Activated naive CD4-positive, alpha-beta T cell treated with anti-CD3 and anti-CD28 coated beads, Interleukin-2, amount 50 U/mL, for 16 hours (primary cell): ENCODE results near the gene CD48.

Experiments
- DNase-seq: peaks from one replicate; pipeline ENCODE4 v3.0.0-alpha.2; 2020

CD48 gene, protein sequence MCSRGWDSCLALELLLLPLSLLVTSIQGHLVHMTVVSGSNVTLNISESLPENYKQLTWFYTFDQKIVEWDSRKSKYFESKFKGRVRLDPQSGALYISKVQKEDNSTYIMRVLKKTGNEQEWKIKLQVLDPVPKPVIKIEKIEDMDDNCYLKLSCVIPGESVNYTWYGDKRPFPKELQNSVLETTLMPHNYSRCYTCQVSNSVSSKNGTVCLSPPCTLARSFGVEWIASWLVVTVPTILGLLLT

DNA sequence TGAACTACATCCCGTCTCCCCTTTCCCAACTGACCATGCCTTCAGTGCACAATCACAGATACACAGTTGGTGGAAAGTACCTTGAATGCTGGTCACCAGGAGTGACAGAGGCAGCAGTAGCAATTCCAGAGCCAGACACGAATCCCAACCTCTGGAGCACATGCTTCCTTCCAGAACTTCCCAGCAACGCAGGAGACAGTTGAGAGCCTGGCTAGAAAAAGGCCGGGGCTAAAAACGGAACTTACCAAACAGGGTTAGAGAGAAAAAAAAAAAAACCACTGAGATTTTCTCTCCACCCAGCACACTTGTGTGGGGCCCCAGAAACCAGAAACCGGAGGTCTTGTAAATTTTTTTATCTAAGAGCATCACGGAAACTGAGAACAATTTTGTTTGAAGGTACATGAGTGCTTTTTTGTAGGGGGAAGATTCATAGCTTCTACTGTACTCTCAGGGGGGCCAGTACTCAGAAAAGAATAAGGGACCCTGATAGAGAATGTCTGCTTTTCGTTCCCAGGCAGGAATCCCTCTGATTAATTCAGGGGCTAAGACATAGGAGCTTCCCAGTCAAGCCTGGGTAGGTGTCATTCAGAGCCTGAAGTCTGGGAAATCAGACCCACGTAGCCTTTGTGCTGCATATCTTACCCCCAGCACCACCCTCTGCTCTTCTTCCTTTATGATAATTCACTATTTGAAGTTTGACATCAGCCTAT lies at the start of gene CD48:
TSS of gene CD48 (minus strand) at position 221 of the 710 bp plus-strand sequence. CDS start at position 162, 59 bp downstream.
- DNase-seq = peak; percentile 64

DNA sequence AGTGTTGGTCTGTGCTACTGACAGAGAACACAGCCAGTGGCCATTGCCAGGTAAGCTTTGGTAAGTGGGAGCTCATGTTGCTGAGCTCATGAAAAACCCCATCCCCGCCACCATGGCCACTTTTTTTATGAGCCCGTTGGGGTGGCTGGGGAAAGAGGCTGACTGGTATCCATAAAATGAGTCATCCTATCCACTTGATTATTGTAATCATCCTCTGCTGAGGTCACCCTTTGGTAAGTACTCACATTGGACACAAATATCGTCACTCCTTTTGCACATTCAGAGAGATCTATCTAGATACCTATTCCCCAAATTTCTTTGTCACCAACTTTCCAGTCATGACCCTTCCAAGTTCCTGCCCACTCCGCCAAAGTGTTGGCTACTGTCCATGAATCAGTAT lies 49.4 kb upstream of the CD48 start:
- no peak for DNase-seq

DNA sequence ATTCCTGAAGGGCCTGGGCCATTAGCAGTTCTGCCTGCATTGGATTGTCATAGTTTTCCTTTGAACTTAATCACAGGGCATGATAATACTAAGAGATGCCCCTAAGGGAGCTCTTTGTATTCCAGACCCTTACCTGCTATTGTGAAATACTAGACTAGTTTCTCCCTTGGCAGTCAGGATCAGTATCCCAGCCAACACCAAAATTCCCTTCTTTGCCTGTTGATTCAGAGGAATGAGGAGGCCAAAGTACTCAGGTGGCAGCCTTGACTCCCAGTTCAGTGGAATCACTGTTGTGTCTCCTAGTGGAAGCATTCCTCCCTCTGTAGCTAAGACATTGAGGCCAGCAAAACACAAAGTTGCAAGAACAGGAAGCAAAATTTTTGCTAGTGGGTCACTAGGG lies 48.1 kb upstream of the CD48 start:
- no peak for DNase-seq

DNA sequence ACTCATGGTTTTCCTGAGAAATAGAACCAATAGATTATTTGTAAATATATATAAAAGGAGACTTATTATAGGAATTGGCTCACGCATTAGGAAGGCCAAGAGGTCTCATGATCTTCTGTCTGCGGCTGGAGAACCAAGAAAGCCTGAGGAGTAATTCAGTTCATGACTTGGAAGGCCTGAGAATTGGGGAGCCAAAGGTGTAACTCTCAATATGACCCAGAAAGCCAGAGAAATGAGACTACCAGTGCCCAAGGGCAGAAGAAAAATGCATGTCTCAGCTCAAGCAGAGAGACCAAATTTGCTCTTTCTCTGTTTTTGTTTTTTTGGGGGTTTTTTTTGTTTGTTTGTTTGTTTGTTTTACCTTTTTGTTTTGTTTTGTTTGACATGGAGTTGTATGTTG lies 46.9 kb upstream of the CD48 start:
- no peak for DNase-seq

DNA sequence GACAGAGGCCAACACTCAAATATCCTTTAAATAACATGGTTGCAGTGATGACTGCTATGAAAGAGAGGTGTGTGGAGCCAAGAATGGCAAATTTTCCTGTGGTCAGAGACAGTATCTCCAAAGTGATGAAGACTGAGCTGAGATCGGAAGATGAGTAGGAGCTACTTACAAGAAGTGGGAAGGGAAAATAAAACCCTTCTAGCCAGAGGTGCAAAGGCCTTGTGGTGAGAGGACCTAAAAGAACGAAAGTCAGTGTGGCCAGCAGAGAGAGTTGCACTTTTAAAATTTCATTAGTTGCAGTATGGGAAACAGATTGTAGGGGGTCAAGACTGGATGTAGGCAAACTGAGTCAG lies 45.2 kb upstream of the CD48 start:
- no peak for DNase-seq

DNA sequence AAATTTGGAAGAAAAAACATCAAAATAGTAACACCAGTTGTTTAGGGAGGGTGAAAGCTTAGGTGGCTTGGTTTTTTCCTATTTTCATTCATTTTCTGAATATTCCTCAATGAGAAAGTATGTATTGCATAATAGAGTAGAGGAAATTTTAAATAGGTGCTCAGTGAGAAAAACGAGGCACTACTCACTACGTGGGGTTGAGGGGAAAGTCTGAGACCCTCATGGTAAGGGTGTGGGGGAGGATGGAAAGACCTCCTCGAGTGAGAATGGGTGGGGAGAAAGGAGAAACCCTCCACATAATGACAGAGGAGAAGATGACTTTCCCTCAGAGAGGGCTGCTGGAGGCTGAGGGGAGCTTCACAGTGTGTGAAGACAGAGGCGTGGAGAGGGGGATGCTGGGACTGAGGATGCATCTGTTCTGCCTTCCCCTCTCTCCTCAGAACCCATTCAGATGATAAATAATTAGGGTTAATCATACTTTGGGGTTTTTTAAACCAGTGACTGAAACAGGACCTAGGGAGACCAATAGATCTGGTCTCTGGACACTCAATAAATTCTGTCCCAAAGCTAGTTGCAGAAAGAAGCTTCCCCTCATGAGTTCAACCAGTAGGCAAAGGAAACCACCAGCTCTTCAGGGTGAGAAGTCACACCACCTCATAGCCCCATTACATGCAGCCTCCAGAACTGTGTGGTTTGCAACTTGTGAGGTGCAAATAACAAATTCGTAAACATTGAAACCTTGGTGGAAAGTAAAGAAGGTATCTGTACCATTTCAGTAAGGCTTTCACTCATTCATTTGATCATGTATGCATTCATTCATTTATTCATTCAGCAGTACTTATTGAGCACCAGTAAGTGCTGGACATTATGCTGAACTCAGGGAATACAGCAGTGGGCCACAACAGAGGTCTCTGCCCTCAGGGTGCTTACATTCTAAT lies 44.6 kb upstream of the CD48 start:
- no peak for DNase-seq

DNA sequence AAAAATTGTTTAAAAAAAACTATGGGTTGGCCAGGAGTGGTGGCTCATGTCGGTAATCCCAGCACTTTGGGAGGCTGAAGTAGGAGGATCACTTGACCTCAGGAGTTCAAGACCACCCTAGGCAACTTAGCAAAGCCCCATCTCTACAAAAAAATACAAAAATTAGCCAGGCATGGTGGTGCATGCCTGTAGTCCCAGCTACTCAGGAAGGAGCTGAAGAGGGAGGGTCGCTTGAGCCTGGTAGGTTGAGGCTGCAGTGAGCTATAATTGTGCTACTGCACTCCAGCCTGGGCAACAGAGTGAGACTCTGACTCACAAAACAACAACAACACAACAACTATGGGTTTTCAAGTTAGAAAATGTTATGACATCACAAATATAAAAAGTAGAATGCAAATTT lies 43.8 kb upstream of the CD48 start:
- DNase-seq = no peak

DNA sequence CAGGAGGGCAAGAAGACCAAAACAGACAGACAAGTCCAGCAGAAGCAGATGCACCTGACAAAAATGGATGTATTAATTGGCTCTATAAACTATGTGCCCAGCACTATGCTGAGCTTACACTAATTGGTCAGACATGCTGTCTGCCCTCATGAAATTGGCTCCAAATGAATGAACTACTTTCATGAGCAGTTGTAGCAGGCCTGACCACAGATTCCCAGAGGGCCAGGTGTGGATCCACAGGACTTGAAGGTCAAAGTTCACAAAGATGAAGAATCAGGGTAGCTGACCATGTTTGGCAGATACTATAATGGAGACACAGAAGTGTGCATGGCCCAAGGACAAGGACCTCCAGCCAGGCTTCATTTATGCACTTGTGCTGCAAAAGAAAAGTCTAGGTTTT lies 42.0 kb upstream of the CD48 start:
- DNase-seq = no peak

DNA sequence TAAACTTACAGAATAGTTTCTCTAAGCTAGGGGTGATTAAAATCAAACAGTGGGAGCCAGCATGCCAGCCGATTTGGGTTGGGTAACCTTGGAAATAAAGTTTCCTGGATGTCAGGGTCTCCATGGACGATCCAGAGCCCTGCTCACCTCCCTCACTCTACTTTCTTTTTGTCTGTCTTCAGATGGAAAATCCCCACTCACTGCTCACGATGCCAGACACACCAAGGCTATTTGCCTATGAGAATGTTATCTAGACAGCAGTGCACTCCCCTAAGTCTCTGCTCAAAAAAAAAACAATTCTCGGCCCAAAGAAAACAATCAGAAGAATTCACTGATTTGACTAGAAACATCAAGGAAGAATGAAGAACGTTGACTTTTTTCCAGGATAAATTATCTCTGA lies 41.3 kb upstream of the CD48 start:
- no peak for DNase-seq

DNA sequence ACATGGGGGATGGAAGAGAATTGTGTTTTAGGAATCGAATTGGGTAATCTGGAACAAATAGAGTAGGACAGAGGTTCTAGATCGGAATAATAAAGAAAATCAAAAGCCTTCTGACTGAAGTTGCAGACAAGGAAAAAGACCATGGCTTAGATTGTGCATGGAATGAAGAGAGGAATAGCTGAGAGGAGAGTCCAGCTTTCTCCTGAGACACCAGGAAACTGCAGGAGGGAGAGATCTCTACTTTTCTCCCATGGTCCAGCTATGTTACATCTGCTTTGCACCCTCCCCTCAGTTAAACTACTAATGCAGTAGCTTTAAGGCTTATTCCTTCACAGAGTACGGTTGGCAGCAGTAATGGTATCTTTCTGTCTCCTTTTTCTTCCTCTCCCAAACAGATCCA lies 40.8 kb upstream of the CD48 start:
- DNase-seq = no peak

DNA sequence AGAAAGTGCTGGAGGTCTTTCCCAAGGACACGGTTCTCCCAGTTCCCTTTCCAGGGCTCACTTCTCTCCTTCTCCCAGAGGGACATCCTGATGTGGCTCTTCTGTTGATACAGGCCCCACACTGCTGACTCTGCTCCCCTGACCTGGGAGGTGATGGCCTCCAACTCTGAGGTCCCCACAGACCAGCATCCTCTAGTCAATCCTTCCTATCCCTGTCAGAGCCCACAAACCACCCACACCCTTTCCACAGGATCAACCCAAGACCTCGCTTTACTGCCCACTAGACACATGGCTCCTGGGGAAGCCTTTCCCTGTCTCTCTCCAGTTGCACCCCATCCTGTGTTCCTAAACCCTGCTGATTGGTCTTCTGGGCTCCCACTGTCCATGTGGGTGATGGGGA lies 39.0 kb upstream of the CD48 start:
- no peak for DNase-seq

DNA sequence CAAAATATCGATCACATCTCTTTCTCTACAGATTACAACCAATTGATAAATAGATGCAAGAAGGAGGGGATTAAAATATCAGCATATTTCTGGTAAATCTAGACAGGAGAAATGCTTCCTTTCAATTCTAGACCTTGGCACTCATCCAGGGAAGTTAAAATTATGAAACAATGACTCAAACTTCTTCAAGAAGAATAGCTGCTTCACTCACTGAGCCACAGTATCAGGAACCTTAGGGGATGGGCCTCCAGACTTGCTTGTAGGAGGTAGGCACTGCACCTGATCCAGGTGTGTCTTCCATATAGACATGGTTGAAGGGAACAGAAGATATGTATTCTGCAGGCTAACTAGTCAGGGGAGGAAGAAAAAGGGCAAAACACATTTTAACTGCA lies 37.3 kb upstream of the CD48 start:
- DNase-seq = no peak

DNA sequence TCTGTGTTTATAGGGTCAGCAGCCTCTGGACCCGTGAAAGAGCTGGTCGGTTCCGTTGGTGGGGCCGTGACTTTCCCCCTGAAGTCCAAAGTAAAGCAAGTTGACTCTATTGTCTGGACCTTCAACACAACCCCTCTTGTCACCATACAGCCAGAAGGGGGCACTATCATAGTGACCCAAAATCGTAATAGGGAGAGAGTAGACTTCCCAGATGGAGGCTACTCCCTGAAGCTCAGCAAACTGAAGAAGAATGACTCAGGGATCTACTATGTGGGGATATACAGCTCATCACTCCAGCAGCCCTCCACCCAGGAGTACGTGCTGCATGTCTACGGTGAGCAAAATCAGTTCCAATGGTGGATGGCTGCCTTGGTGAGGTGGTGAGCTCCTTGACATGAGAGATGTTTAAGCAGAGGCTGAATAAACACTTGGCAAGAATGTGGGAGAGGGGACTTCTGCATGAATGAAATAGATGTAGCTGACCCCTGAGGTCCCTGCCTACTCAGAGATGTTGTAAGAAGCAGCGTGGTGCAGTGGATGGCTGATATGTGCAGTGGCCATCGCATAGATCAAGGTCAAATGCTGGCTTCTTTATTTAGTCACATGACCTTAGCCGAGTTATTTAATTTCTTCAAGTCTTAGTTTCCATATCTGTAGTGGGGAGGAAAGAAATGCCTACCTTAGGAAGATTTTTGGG lies 36.7 kb upstream of the CD48 start:
- no peak for DNase-seq

DNA sequence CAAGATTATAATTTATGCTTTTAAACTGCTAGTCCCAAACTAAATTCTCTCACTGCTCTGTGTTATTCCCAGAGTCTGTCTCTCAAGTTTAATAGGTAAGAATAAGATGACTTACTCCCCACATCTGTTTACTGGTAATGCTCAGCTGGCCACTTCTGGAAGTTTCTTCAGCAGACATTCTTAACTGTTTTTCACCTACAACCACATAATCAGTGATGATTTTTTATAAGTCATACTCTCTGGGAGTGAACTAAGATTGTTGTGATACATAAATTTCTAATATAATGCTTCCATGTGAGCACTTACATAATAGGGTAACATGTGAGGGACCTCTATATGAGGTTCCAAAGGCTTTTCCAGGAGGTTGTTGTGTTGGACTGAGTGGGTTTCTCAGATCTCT lies 36.1 kb upstream of the CD48 start:
- DNase-seq = no peak

DNA sequence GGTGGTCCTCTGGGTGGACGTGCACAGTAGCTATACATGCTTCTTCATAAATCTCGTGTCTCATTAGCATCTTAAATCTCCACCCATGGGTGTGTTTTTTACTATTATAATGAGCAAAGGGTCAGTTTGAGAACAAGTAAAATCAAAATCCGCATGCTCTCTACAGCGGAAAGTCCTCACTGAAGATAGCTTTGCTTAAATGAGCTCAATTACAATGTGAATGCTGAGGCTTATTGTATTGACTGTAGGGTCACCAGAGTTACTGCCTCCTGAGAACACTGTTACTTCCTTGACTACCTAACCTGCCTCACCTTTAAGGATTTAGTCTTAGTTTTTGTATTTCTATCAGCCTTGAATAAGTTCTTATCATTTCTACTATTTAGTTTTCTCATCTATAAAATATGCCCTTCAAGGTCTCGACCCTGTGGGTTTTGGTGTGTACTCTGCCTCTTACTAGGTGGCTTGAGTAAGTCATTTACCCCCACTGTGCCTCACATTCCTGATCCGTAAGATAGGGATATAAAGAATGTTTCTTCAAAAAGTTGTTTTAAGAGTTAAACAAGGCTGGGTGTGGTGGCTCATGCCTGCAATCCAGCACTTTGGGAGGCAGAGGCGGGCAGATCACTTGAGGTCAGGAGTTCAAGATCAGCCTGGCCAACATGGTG lies 35.3 kb upstream of the CD48 start:
- no peak for DNase-seq

DNA sequence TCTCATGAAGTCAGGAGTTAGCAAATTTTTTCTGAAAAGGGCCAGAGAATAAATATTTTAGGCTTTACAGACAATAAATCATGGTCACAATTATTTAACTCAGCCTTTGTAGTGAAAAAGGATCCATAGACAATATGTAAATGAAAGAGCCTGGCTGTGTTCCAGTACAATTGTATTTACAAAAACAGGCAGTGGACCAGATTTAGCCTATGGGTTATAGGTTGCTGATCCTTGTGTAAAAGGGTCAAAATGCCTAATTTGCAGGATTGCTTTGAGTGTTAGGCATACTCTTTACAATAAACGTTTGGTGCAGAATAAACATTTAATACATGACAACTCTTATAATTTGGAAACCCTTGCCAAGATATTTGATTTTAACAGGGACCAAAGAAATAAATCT lies 33.9 kb upstream of the CD48 start:
- no peak for DNase-seq

DNA sequence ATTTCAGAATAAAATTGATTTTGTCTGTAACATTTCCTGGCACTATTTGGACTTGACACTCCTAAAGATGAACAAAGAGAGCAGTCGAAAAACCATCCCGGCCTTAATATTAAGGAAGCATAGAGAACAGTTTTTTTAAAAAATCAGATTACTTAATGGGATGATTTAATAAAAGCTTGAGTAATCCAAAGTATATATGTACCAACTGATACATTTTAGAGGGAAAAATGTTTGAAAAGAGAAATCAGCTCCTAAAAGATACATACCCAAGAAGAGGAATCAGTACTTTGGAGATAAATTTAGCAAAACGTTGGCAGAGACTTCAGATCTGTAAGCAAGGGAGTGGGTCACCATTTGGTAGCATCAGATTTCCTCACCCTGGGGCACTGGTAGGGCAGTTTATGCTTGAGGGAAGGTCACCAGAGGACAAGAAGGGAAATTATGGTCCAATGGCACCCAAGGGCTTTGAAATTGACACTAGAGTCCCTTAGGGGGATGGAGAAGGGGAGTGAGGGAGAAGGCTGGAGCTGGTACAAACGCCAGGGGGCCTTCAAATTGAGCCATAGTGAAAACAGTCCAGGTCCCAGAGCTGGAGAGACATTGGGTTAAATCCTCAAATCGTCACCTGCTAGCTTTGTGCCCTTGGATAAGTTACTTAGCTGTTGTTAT lies 33.4 kb upstream of the CD48 start:
- DNase-seq = no peak

DNA sequence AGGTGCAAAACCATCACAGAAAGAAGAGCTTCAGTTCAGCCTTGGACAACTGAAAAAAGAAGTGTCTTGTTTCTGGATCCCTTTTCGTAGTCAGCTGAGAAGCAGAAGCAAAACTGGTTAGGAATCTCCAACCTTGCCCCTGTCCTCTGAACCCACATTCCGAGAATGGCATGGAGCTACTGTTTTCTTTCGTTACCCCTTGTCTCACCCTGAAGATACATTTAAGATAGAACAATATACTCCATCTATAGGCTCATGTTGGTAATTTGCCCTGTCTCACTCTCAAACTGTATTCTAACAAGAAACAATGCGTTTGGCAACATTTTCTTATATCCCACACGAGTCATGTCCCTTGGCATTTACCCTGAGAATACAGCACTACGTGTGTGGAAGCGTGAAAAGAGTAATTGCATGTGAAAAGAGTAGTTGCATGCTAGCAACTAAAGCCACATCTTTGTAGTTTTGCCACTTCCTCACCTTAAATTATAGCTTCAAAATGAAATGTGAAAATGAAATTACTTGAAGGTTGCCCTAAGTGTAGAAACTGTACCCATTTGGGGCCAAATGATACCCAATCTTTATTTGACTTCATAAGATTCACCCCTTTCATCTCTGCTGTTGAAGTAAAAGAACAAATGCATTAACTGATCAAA lies 32.7 kb upstream of the CD48 start:
- no peak for DNase-seq

DNA sequence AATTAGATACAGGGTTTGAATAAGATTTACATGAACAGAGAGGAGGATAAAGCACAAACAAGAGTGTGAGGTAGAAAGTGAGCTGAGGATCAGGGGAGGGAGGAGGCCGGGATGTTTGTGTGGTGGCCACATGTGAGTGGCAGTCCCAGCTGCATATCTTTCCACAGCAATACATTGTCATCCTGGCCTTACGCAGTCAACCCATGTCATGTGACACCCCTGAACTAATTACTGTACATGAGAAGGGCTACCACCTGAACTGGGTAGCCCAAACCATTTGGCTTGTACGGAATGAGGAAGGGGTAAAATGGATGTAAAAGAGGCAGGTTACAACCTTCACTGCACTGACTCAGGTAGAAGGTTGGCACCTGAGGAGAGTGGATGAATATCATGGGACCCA lies 31.6 kb upstream of the CD48 start:
- DNase-seq = no peak

DNA sequence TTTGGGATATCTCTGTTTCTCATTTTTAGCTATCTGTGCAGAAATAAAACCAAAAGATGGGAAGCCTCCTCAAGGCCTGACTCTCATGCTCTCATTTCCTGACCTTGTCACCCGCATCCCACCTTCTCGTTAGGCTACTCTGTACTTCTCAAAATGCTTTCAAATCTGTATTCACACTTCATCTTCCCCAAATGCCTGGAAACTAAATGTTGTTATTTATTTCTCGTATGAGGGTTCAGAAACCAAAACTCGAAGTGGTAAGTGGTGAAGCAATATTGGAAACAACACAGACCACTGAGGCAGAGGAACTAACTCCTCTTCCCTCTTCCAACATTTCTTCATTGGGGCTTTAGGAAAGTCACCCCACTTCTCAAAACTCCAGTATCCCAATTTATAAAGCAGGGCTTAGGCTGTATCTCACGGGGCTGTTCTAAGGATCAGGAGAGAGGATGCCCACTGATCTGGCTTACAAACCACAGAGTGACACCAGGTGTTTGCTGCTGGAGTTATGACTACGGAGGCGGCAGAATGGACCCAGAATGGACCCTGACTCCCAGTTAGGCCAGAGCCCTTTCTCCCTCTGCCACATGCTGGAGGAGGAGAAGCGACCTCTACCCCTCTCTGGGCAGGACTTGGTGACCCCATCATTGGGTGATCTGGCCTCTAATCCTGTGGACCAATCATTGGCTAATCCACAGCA lies 31.0 kb upstream of the CD48 start:
- no peak for DNase-seq
